Fibroblast of mammary gland (primary cell): ENCODE results near the gene MMP25.
"Not testable (repeated sequence)": the region's sequence is repeated elsewhere in the genome, so short reads cannot be mapped to it uniquely, and the experiment has no call there.

Source experiments
- DNase-seq: peaks from one replicate; pipeline ENCODE4 v3.0.0-alpha.2; 2010; ENCODE audit warnings: low read depth
- H3K4me3 ChIP-seq: 2 replicates; pipeline ENCODE4 v1.5.1; 2011; ENCODE audit warnings: low read depth, mild to moderate bottlenecking, low read length, moderate library complexity; ENCODE audit not compliant: control insufficient read depth
- TF ChIP-seq, protein P1 (sequence below): conservative IDR thresholded peaks from 2 replicates; pipeline ENCODE4 v1.5.1; 2011; ENCODE audit warnings: low read depth, low read length, inconsistent platforms; ENCODE audit not compliant: control insufficient read depth, insufficient read depth

Gene MMP25

DNA sequence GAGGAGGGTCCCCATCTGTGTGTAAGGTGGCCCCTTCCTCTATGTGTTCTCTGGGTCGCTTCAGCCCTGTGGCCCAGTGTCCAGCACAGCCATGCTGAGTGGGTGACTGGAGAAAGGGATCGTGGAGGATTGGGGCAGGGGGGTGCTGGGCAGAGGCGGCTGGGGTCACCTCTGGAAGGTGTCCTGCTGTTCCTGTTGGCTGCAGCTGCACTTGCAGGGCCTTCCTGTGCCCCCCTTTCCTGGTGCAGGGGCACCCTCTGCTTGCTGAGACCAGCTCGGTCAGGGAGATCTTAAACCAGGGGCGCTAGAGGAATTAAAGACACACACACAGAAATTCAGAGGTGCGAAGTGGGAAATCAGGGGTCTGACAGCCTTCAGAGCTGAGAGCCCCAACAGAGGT, 30.2 kb downstream of the MMP25 start:
- H3K4me3 ChIP-seq, result no peak overlapping the region
- no peak for DNase-seq
- TF ChIP-seq, protein P1, sequence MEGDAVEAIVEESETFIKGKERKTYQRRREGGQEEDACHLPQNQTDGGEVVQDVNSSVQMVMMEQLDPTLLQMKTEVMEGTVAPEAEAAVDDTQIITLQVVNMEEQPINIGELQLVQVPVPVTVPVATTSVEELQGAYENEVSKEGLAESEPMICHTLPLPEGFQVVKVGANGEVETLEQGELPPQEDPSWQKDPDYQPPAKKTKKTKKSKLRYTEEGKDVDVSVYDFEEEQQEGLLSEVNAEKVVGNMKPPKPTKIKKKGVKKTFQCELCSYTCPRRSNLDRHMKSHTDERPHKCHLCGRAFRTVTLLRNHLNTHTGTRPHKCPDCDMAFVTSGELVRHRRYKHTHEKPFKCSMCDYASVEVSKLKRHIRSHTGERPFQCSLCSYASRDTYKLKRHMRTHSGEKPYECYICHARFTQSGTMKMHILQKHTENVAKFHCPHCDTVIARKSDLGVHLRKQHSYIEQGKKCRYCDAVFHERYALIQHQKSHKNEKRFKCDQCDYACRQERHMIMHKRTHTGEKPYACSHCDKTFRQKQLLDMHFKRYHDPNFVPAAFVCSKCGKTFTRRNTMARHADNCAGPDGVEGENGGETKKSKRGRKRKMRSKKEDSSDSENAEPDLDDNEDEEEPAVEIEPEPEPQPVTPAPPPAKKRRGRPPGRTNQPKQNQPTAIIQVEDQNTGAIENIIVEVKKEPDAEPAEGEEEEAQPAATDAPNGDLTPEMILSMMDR, result no peak

DNA sequence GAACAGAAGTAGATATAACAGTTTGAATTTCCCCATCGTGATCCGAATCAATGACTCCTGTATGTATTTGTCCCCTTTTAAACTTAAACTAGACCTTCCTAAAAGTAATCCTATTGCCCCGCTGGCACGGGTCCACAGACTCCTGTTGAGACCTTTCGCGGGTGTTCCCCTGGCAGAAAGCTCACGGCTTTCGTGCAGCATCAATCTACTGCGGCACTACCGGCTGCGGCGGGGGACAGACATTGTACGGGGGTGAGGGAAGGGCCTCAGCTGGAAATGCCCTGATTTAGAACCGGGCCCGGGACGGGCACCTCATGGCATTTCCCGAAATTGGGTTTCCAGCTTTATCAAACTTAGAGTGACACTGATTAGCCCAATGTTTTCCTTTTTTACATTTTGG, 33.7 kb downstream of the MMP25 start:
- TF ChIP-seq, protein P1, result no peak
- no peak for DNase-seq
- H3K4me3 ChIP-seq, result no peak overlapping the region

DNA sequence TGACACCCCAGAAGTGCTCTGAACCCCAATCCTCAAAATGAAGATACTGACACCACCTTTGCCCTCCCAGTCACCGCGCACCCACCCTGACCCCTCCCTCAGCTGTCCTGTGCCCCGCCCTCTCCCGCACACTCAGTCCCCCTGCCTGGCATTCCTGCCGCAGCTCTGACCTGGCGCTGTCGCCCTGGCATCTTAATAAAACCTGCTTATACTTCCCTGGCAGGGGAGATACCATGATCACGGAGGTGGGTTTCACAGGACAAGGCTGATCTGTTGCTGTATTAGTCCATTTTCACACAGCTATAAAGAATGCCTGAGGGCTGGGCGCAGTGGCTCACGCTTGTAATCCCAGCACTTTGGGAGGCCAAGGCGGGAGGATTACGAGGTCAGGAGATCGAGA, 35.6 kb downstream of the MMP25 start:
- not testable (repeated sequence) for H3K4me3 ChIP-seq, DNase-seq

DNA sequence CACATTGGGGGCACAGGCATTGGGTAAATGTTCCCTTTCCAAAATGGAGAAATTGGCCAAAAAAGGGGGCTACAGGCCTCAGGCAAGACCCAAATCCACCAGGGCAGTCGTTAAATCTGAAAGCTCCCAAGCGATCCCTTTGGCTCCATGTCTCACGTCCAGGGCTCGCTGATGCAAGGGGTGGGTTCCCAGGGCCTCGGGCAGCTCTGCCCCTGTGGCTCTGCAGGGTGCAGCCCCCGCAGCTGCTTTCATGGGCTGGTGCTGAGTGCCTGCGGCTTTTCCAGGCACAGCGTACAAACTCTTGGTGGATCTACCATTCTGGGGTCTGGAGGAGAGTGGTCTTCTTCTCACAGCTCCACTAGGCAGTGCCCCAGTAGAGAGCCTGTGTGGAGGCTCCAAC, 37.0 kb downstream of the MMP25 start:
- not testable (repeated sequence) for H3K4me3 ChIP-seq, DNase-seq

DNA sequence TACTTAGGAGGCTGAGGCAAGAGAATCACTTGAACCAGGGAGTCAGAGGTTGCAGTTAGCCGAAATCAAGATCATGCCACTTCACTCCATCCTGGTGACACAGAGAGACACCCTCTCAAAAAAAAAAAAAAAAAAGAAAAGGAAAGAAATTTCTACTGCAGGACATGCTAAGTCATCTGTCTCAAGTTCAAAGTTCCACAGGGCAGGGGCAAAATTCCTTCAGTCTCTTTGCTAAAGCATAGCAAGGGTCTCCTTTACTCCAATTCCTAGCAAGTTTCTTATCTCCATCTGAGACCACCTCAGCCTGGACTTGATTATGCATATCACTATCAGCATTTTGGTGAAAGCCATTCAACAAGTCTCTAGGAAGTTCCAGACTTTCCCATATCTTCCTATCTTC, 38.1 kb downstream of the MMP25 start:
- TF ChIP-seq, protein P1, result no peak
- DNase-seq, result no peak

DNA sequence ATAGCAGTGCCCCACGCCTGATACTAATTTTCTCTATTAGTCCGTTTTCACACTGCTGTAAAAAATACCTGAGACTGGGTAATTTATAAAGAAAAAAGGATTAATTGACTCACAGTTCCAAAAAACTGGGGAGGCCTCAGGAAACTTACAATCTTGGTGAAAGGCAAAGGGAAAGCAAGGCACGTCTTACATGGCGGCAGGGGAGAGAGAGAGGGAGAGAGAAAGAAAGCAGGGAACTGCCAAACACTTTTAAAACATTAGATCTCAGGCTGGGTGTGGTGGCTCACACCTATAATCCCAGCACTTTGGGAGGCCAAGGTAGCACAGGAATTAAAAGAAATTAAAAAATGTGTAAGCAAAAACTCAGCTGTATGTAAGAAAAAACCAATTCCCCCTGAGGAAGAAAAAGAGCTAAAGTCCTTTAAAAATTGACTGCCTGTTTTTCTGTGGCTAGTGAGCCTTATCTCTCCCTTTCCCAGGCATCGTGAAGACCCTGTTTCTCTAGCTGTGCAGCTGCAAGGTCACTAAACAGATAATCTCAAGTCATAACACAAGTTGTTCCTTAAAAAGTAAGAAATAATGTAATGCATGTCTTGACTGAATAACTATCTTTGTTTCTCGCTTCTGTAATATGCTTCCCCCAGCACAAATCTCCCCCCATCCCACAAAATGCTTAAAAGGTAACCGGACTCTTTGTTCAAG, 38.8 kb downstream of the MMP25 start:
- TF ChIP-seq, protein P1, result no peak
- DNase-seq, result no peak
- no peak overlapping the region for H3K4me3 ChIP-seq

More for the DNA sequence above, 38.1 kb downstream of the MMP25 start:
- no peak overlapping the region for H3K4me3 ChIP-seq

DNA sequence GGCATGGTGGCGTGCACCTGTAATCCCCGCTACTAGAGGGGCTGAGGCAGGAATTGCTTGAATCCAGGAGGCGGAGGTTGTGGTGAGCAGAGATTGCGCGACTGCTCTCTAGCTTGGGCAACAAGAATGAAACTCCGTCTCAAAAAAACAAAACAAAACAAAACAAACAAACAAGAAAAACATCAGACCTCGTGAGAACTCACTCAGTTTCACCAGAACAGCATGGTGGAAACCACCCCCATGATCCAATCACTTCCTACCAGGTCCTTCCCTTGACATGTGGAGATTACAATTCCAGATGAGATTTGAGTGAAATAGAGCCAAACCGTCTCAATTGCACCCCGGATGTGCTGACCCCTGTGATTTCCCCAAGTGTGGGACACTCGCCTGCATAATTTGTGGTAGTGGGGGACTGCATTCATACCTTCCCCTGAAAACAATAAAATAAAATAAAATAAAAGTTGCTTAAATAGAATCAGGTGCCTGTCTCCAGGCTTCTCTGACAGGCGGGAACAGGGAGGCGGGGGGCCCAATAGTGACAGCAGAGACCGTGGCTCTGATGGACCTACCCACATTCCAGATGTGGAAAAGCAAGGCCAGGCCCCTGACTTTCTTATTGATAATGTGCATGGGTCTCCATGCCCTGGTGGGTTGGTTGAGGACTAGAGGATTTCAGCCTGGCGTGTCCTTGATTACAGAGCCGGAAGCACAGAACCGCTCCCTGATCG, 39.7 kb downstream of the MMP25 start:
- H3K4me3 ChIP-seq, result no peak overlapping the region
- TF ChIP-seq, protein P1, result no peak
- DNase-seq, result no peak
